HAP-1 (cell line): ENCODE data around the gene CANT1.

Experiments used
- DNase-seq, 2 experiments: peaks; one replicate each; pipeline ENCODE4 v3.0.0-alpha.2; 2016 to 2020; ENCODE audit warnings: low spot score in 2 of 2
- H3K27me3 ChIP-seq: fragments of 250-450 bp; sonication (Bioruptor Pico); 2 replicates; pipeline ENCODE4 v1.5.1; 2020; ENCODE audit warnings: low read depth, mild to moderate bottlenecking, moderate library complexity
- H3K36me3 ChIP-seq: fragments of 250-450 bp; sonication (Bioruptor Pico); replicated peaks from 2 replicates; pipeline ENCODE4 v1.5.1; 2020; ENCODE audit warnings: mild to moderate bottlenecking
- H3K4me1 ChIP-seq: fragments of 250-450 bp; sonication (Bioruptor Pico); 2 replicates; pipeline ENCODE4 v1.5.1; 2020; ENCODE audit warnings: mild to moderate bottlenecking
- H3K4me3 ChIP-seq: fragments of 250-450 bp; sonication (Bioruptor Pico); 2 replicates; pipeline ENCODE4 v1.5.1; 2020; ENCODE audit warnings: mild to moderate bottlenecking, moderate library complexity
- H3K9me3 ChIP-seq: fragments of 250-450 bp; sonication (Bioruptor Pico); 2 replicates; pipeline ENCODE4 v1.5.1; 2020; ENCODE audit warnings: mild to moderate bottlenecking, moderate library complexity
- in situ Hi-C: fragments of 300-500 bp; cut with MboI; formaldehyde crosslinking; loops from 3 replicates; pipeline ENCODE4 v1.14.3; 2020; ENCODE audit warnings: low sequenced_read_pairs, inconsistent platforms, mixed read lengths

CANT1 gene

GRCh38 chr17:78960928-78961327 is 48.6 kb downstream of the CANT1 start:
- no peak for DNase-seq

GRCh38 chr17:78959803-78960202 is 49.8 kb downstream of the CANT1 start:
- Histone ChIP-seq H3K36me3 (no peaks in the 10 kb centered on the region), H3K4me3 (no peak overlapping the region)
- in situ Hi-C loops = no loop called here

More at GRCh38 chr17:78960928-78961327, 48.6 kb downstream of the CANT1 start:
- Histone ChIP-seq H3K4me1 (no peaks in the 10 kb centered on the region), H3K4me3 (no peak overlapping the region), H3K9me3 (no peaks in the 10 kb centered on the region), H3K27me3 (peaks cover 3% of the 10 kb centered on the region; the same call in 1 of the 2 replicates), H3K36me3 (no peaks in the 10 kb centered on the region)
- in situ Hi-C loops = no loop called here

GRCh38 chr17:78958641-78959127 is 50.9 kb downstream of the CANT1 start:
- H3K4me3 ChIP-seq = no peak overlapping the region
- H3K4me1 ChIP-seq = no peaks in the 10 kb centered on the region
- no peak for DNase-seq
- no peaks in the 10 kb centered on the region for H3K36me3 ChIP-seq
- H3K27me3 ChIP-seq = peaks cover 3% of the 10 kb centered on the region; the same call in 1 of the 2 replicates
- no peaks in the 10 kb centered on the region for H3K9me3 ChIP-seq
- in situ Hi-C loops = no loop called here

More at GRCh38 chr17:78959803-78960202, 49.8 kb downstream of the CANT1 start:
- no peaks in the 10 kb centered on the region for H3K9me3 ChIP-seq
- H3K4me1 ChIP-seq = no peaks in the 10 kb centered on the region
- no peak for DNase-seq
- peaks cover 3% of the 10 kb centered on the region; the same call in 1 of the 2 replicates for H3K27me3 ChIP-seq

GRCh38 chr17:78957128-78957527 is 52.4 kb downstream of the CANT1 start:
- no peak for DNase-seq
- in situ Hi-C loops = no loop called here
- peaks cover 3% of the 10 kb centered on the region; the same call in 1 of the 2 replicates for H3K27me3 ChIP-seq
- no peaks in the 10 kb centered on the region for H3K9me3 ChIP-seq
- no peaks in the 10 kb centered on the region for H3K36me3 ChIP-seq
- no peak overlapping the region for H3K4me3 ChIP-seq
- H3K4me1 ChIP-seq = no peaks in the 10 kb centered on the region

DNA sequence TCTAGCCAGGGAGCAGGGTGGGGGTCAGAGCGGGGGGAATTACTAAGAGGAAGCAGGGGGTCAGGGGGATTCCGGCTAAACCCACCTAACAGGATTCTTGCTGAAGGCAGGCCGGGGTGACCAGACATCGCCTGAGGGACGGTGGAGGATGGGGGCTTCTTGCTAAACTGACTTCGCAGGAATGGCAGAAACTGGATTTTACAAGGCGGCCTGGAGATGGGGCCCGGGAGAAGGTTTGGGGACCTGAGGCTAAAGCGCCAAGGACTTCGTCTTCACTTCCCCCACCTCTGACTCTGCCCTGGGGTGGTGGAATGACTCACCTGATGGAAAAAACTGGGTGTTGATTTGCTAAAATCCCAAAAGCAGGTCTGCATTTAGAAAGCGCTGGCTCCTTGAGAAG is 53.3 kb downstream of the CANT1 start:
- Histone ChIP-seq H3K9me3 (no peaks in the 10 kb centered on the region), H3K4me3 (no peak overlapping the region), H3K4me1 (no peaks in the 10 kb centered on the region), H3K36me3 (no peaks in the 10 kb centered on the region), H3K27me3 (peaks cover 3% of the 10 kb centered on the region; the same call in 1 of the 2 replicates)
- DNase-seq = no peak
- in situ Hi-C loops = no loop called here

- Histone ChIP-seq H3K4me3 (no peak overlapping the region), H3K4me1 (no peaks in the 10 kb centered on the region), H3K36me3 (no peaks in the 10 kb centered on the region), H3K27me3 (peaks cover 3% of the 10 kb centered on the region; the same call in 1 of the 2 replicates), H3K9me3 (no peaks in the 10 kb centered on the region)
- DNase-seq = no peak
- in situ Hi-C loops = no loop called here
Measured at GRCh38 chr17:78954684-78955083, 54.9 kb downstream of the CANT1 start.

DNA sequence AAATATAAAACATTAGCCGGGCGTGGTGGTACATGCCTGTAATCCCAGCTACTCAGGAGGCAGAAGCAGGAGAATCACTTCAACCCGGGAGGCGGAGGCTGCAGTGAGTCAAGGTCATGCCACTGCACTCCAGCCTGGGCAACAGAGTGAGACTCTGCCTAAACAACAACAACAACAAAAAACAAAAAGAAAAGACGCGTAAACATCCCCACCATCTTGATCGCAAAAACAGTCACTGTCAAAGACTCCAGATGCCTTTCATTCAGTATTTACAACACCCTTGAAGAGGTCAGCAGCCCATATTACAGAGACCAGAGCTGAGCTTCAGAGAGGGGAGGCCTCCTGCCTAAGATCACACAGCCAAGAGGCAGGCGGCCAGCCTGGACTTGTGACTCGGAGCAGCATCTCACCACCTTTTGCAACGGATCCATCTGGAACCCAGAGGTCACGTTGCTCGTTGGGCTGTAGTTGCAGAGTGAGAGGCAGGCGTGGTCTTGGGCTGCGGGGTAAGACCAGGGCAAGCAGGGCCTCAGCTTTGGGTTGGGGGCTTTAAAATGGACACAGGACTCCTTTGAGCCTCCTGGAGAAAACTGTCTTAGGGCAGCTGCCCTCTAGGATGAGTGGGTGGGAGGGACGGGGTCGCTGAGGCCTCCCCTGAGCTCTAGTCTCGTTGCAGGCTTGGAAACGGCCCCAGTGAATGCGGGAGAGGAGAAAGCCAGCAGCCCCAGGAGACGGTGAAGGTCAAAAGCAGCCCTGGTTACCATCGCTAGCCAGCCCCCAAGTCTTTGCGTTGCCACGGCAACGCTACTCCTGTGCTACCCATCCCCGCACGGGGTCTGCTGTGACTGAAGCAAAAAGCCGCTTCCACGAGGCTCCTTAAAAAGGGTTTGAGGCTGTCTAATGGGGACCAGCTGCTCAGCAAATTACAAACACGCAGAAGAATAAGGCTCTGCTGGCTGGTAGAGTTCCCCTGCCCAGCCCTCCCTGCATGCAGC is 55.9 kb downstream of the CANT1 start:
- H3K36me3 ChIP-seq = no peaks in the 10 kb centered on the region
- H3K4me3 ChIP-seq = no peak overlapping the region
- H3K9me3 ChIP-seq = no peaks in the 10 kb centered on the region
- H3K4me1 ChIP-seq = no peaks in the 10 kb centered on the region
- no peak for DNase-seq
- in situ Hi-C loops = no loop called here
- peaks cover 3% of the 10 kb centered on the region; the same call in 1 of the 2 replicates for H3K27me3 ChIP-seq

DNA sequence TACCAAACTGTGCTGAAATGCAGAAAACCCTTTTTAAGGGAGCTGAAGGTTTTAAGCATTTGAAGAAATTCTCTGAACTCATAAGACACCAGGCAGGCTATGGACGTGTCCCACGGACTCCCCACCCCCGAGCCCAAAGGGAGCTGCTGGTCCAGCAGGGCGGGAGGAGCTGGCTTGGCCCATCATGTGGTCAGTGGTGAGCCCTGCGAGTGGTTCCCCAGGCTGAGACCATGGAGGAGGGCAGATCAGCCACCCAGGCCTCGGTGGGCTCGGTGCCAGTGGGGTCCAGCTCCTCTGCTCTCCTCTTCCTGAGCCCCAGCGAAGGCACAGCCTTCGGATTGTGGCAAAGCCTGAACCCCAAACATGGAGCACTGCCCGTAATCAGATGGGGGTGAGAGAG is 56.9 kb downstream of the CANT1 start:
- Histone ChIP-seq H3K27me3 (peaks cover 3% of the 10 kb centered on the region; the same call in 1 of the 2 replicates), H3K4me1 (no peaks in the 10 kb centered on the region), H3K4me3 (no peak overlapping the region), H3K9me3 (no peaks in the 10 kb centered on the region), H3K36me3 (no peaks in the 10 kb centered on the region)
- no peak for DNase-seq
- in situ Hi-C loops = no loop called here

DNA sequence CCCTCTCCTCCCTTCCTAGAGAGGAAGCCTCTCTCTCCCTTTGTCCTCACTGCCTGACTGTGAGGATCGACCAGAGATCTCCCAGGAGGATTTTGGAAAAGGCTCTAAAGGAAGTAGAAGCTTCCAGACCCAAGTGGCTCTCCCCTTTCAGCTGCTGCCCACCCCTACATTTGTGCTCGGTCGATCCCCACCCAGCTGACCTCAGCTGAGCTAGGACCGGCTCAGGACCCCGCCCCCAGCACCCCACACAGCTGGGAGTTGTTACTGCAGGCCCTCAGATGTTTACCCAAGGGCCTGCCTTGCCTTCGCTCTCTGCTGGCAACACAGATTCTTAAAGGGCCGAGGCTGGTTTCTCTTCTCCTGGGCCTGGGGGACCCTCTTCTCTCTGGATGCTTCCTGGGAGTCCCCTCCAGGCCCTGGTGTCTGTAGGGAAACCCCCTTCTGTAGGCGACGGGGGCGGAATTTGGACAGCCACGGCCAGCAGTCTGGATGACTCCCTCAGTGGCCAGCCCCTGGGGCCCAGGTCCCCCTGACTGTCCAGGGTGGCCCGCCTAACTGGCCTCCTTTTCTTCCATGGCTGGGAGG is 57.5 kb downstream of the CANT1 start:
- no peak for DNase-seq
- no peaks in the 10 kb centered on the region; the same call in 1 of the 2 replicates for H3K27me3 ChIP-seq
- no peaks in the 10 kb centered on the region for H3K9me3 ChIP-seq
- H3K4me1 ChIP-seq = no peaks in the 10 kb centered on the region
- no peak overlapping the region for H3K4me3 ChIP-seq
- in situ Hi-C loops = no loop called here
- no peaks in the 10 kb centered on the region for H3K36me3 ChIP-seq

GRCh38 chr17:78950870-78951269 is 58.7 kb downstream of the CANT1 start:
- in situ Hi-C loops = no loop called here
- H3K9me3 ChIP-seq = no peaks in the 10 kb centered on the region
- DNase-seq = no peak
- H3K36me3 ChIP-seq = no peaks in the 10 kb centered on the region
- H3K4me3 ChIP-seq = no peak overlapping the region
- H3K4me1 ChIP-seq = no peaks in the 10 kb centered on the region
- H3K27me3 ChIP-seq = no peaks in the 10 kb centered on the region

DNA sequence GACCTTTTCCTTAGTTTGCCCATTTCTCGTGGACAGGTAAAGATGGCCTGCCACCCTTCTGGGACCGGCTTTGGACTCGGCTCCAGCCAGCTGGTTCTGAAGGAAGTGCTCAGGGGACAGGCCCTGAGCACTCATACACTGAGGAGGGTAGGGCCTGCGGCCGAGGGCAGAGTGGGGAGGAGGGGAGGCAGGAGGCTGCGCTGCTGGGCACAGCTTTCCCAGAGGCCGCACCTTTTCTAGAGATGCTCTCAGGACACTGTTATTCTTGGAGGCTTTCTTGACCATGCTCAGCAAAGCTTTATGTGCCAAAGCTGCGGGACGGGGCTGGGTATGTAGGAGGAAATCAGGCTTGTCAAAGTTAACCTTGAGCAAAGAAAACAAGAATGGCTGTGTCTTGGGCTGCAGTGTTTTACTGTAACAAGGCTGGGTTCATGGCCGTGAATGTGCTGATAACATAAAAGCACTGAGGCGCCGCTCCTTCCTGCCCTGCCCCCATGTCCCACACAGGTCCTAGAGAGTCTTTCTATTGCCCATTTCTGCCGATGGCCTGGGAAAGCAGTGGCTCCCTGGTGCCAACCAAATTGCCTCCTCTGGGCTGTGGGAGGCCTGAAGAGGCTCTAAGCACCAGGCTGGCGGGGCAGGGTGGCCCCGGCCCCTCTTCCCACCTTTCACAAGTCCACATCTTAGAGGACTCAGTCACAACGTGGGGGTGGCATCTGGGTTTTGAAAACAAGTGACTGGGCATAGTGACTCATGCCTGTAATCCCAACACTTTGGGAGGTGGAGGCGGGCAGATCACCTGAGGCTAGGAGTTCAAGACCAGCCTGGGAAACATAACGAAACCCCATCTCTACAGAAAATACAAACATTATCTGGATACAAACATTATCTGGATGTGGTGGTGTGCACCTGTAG is 62.1 kb downstream of the CANT1 start:
- H3K4me1 ChIP-seq = no peaks in the 10 kb centered on the region
- DNase-seq = no peak
- in situ Hi-C loops = no loop called here
- H3K9me3 ChIP-seq = no peaks in the 10 kb centered on the region
- no peaks in the 10 kb centered on the region for H3K36me3 ChIP-seq
- H3K27me3 ChIP-seq = no peaks in the 10 kb centered on the region
- H3K4me3 ChIP-seq = no peak overlapping the region

GRCh38 chr17:78946631-78947030 is 62.9 kb downstream of the CANT1 start:
- no peaks in the 10 kb centered on the region for H3K36me3 ChIP-seq
- no peak overlapping the region for H3K4me3 ChIP-seq
- in situ Hi-C loops = no loop called here
- H3K9me3 ChIP-seq = no peaks in the 10 kb centered on the region
- no peaks in the 10 kb centered on the region for H3K4me1 ChIP-seq
- DNase-seq = no peak
- no peaks in the 10 kb centered on the region for H3K27me3 ChIP-seq

DNA sequence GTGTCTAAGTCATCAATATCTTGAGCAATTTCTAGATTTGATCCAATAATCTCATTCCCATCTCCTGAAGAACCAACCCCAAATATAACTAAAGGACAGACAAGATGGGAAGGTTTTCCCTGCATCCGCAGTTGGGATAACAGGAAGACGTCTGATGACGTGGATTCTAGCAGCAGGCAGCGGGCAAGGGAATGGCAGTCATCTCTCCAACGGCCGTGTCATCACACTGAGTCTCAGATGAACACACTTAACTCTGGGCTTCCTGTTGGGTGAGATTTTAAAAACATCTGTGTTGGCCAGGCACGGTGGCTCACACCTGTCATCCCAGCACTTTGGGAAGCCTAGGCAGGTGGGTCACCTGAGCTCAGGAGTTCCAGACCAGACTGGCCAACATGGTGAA is 63.4 kb downstream of the CANT1 start:
- H3K9me3 ChIP-seq = no peaks in the 10 kb centered on the region

More for the DNA sequence above, 63.4 kb downstream of the CANT1 start:
- in situ Hi-C loops = no loop called here
- DNase-seq = no peak
- no peaks in the 10 kb centered on the region for H3K4me1 ChIP-seq
- no peaks in the 10 kb centered on the region for H3K36me3 ChIP-seq
- H3K27me3 ChIP-seq = no peaks in the 10 kb centered on the region
- no peak overlapping the region for H3K4me3 ChIP-seq
